Common myeloid progenitor, CD34-positive (primary cell): ENCODE data around the gene MAGI2.

ENCODE experiments used
- CTCF ChIA-PET: fragments of 350-600 bp; sonication (Branson Sonifier 250); formaldehyde crosslinking; loops from one replicate; lab custom pipeline; 2021; ENCODE audit warnings: antibody characterized with exemption; lab: Charles Lee
- POLR2A ChIA-PET: fragments of 350-600 bp; sonication (Branson Sonifier 250); formaldehyde crosslinking; loops from one replicate; lab custom pipeline; 2021; ENCODE audit warnings: antibody characterized with exemption; lab: Charles Lee
- DNase-seq, 3 donors: peaks; one replicate each; pipeline versions ENCODE4 v3.0.0 to v3.0.0-alpha.2; 2013
- H3K27ac ChIP-seq, 2 experiments: 1 replicate in 1 of 2; 2 replicates in 1 of 2; pipeline ENCODE4 v1.7.0; 2013; ENCODE audit warnings: inconsistent platforms in 2 of 2, low read length in 2 of 2, mild to moderate bottlenecking in 2 of 2, low read depth in 1 of 2, moderate library complexity in 1 of 2; ENCODE audit not compliant: severe bottlenecking in 2 of 2, insufficient read depth in 1 of 2, poor library complexity in 1 of 2
- H3K27me3 ChIP-seq, 5 experiments: replicated peaks in 2 of 5; 1 replicate in 3 of 5; 2 replicates in 2 of 5; pipeline versions ENCODE4 v1.6.1 to v1.7.0; 2013; ENCODE audit warnings: low read length in 4 of 5, mild to moderate bottlenecking in 2 of 5, moderate library complexity in 2 of 5, inconsistent platforms in 1 of 5; ENCODE audit not compliant: insufficient read depth in 5 of 5, control insufficient read depth in 4 of 5
- H3K36me3 ChIP-seq, 4 experiments: 1 replicate in 2 of 4; 2 replicates in 2 of 4; pipeline versions ENCODE4 v1.6.1 to v1.7.0; 2013; ENCODE audit warnings: low read length in 3 of 4, control low read depth in 1 of 4, mild to moderate bottlenecking in 1 of 4; ENCODE audit not compliant: control insufficient read depth in 4 of 4, insufficient read depth in 4 of 4
- H3K4me1 ChIP-seq, 4 experiments: 1 replicate in 3 of 4; 2 replicates in 1 of 4; pipeline versions ENCODE4 v1.6.1 to v1.7.1; 2013; ENCODE audit warnings: low read length in 3 of 4, mild to moderate bottlenecking in 3 of 4, control low read depth in 1 of 4, inconsistent platforms in 1 of 4, moderate library complexity in 1 of 4; ENCODE audit not compliant: control insufficient read depth in 4 of 4, insufficient read depth in 4 of 4; ENCODE audit errors: control extremely low read depth in 1 of 4
- H3K4me3 ChIP-seq, 7 experiments: 1 replicate in 4 of 7; 2 replicates in 3 of 7; pipeline versions ENCODE4 v1.5.1 to v1.7.0; 2013; ENCODE audit warnings: mild to moderate bottlenecking in 7 of 7, low read length in 6 of 7, moderate library complexity in 6 of 7, inconsistent platforms in 2 of 7, low read depth in 2 of 7, control low read depth in 1 of 7; ENCODE audit not compliant: insufficient read depth in 4 of 7, control insufficient read depth in 1 of 7; ENCODE audit errors: extremely low read depth in 1 of 7
- H3K9me3 ChIP-seq, 5 experiments: 1 replicate in 4 of 5; 2 replicates in 1 of 5; pipeline versions ENCODE4 v1.6.1 to v1.7.1; 2013; ENCODE audit warnings: low read length in 4 of 5, mild to moderate bottlenecking in 2 of 5, inconsistent platforms in 1 of 5, low read depth in 1 of 5, moderate library complexity in 1 of 5; ENCODE audit not compliant: control insufficient read depth in 4 of 5, insufficient read depth in 2 of 5; ENCODE audit errors: control extremely low read depth in 1 of 5
- WGBS: methylation state at CpG from one replicate; pipeline ENCODE4 v1.1.5; 2013; ENCODE audit not compliant: insufficient coverage; 5-methylcytosine and 5-hydroxymethylcytosine counted together

Gene MAGI2

DNA sequence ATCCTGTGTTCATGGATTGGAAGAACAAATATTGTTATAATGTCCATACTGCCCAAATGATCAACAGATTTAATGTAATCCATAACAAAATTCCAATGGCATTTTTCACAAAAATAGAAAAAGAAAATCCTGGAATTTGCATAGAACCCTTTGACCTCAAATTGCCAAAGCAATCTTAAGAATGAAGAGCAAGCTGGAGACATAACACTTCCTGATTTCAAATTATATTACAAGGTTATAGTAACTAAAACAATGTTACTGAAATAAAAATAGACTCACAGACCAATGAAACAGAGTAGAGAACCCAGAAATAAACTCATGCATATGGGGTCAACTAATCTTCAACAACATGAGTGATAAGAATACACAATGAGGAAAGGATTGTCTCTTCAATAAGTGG is 1352.4 kb downstream of the MAGI2 start:
- Histone ChIP-seq H3K4me3 (no peak overlapping the region), H3K4me1 (no peaks in the 10 kb centered on the region), H3K27ac (no peak overlapping the region), H3K36me3 (no peaks in the 10 kb centered on the region), H3K27me3 (no peaks in the 10 kb centered on the region), H3K9me3 (no peaks in the 10 kb centered on the region)
- POLR2A ChIA-PET = no interaction called here
- CTCF ChIA-PET = no interaction called here
- DNase-seq = no peak

- POLR2A ChIA-PET = no interaction called here
- DNase-seq = no peak
- H3K27ac ChIP-seq = no peak overlapping the region
- no peaks in the 10 kb centered on the region for H3K36me3 ChIP-seq
- CTCF ChIA-PET = no interaction called here
- no peaks in the 10 kb centered on the region for H3K4me1 ChIP-seq
- H3K27me3 ChIP-seq = no peaks in the 10 kb centered on the region
- no peaks in the 10 kb centered on the region for H3K9me3 ChIP-seq
- H3K4me3 ChIP-seq = no peak overlapping the region
- 50% methylated on average over 2 of the region's 3 CpGs for WGBS
Measured at GRCh38 chr7:78099715-78100394, 1353.6 kb downstream of the MAGI2 start.

DNA sequence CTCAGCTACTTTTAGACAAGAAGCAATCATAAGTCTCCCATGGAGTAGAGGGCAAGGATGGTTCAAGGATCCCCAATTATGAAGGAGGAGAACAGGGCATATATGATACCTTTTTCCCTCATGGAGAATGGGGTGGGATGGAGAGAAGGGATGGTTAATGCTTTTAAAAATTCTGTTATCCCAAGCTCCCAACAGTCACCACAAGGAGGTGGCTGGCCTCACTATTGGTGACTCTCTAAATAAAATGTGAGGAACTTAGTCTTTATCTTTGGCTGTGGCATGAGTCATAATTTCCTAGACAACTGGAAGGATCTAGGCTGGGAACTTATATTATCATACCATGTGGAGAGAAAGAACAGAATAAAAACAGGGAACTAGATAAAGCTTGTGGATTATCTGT is 1357.9 kb downstream of the MAGI2 start:
- H3K4me1 ChIP-seq = no peaks in the 10 kb centered on the region
- no peaks in the 10 kb centered on the region for H3K27me3 ChIP-seq
- CTCF ChIA-PET = no interaction called here
- POLR2A ChIA-PET = no interaction called here
- no peaks in the 10 kb centered on the region for H3K9me3 ChIP-seq
- no peak for DNase-seq
- no peak overlapping the region for H3K4me3 ChIP-seq
- no peaks in the 10 kb centered on the region for H3K36me3 ChIP-seq
- no peak overlapping the region for H3K27ac ChIP-seq

DNA sequence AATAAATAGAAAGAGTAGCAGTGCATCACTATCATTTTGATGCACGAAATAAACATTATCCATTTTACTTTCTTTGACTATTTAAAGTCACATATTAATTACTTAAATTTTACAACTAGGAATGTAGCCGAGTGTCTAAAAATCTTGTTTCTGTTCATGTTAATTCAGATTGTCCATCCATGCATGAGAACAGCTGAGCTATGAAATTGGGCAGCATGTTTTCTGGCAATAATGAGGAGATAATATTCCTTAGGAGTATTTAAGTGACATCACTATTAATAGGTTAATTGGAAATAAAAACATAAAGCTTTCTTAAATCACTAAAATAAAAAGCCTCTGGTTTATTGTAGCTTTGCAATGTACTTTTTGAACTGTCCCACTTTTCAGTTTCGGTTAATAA is 1361.1 kb downstream of the MAGI2 start:
- no peaks in the 10 kb centered on the region for H3K36me3 ChIP-seq
- H3K27ac ChIP-seq = no peak overlapping the region
- CTCF ChIA-PET = no interaction called here
- H3K27me3 ChIP-seq = peaks cover 0 to 6% (median 0%) of the 10 kb centered on the region in 5 experiments
- WGBS = 100% methylated on average over 2 of the region's 3 CpGs
- DNase-seq = no peak
- H3K4me3 ChIP-seq = no peak overlapping the region
- H3K4me1 ChIP-seq = no peaks in the 10 kb centered on the region
- POLR2A ChIA-PET = no interaction called here
- H3K9me3 ChIP-seq = no peaks in the 10 kb centered on the region

DNA sequence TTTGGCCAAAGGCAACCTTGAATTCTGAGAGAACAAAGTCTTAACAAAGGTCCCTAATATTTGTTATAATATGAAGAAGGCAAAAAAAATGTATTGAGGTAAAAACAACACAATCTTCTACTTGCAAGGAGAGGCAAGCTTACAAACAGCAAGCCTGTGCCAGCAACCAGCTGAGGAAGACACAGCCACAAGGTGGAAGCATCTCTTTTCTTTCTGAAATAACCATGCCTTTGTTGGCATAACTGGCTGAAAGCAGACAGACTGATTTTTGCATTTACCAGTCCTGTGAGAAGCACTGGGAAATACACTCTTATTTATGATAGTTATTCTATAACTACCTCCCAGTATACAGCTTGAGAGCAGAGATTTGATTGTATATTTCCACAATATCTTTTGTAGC is 1362.9 kb downstream of the MAGI2 start:
- H3K9me3 ChIP-seq = no peaks in the 10 kb centered on the region
- no peaks in the 10 kb centered on the region for H3K4me1 ChIP-seq
- H3K4me3 ChIP-seq = no peak overlapping the region
- ChIA-PET CTCF (interaction anchor here (0.7 kb wide), 1 partner anchor 11 kb away, joined by 3 read pairs; no protein-coding TSS in a partner anchor), POLR2A (no interaction called here)
- H3K36me3 ChIP-seq = no peaks in the 10 kb centered on the region
- H3K27me3 ChIP-seq = peaks cover 0 to 6% (median 0%) of the 10 kb centered on the region in 5 experiments
- DNase-seq = no peak
- no peak overlapping the region for H3K27ac ChIP-seq

DNA sequence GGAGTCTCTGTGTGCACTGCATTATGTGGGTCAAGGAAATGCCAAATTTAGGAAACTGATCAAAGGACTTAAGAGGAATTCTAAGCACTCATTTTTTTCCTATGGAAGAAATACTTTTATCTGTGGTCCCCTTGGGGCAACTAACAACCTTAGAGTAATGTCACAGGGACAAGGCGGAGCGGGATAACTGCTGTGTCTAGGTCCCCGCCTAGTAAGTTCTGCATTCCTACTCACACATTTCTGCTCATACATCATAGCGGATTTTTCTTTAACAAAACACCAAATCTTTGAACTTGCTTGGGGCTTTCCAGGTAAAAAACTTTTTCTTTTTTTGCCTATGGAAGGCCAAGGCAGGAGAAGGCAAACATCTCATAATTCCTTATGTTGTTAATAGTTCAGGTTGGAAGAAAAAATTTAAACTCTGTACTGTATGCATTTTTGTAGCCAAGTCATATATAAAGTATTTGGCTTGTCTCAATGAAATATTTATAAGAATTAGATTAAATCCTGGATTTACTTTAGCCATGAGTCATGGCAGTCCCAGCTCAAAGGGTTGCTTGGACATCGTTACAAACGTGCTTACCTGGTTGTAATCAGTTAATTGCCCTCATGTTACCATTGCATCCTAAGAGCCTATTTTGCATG is 1369.9 kb downstream of the MAGI2 start:
- H3K9me3 ChIP-seq = no peaks in the 10 kb centered on the region
- ChIA-PET CTCF (no interaction called here), POLR2A (no interaction called here)
- peaks cover 0 to 9% (median 0%) of the 10 kb centered on the region in 5 experiments for H3K27me3 ChIP-seq
- H3K36me3 ChIP-seq = no peaks in the 10 kb centered on the region
- 57% methylated on average over 5 of the region's 6 CpGs for WGBS
- no peak for DNase-seq
- H3K27ac ChIP-seq = no peak overlapping the region
- H3K4me1 ChIP-seq = no peaks in the 10 kb centered on the region
- H3K4me3 ChIP-seq = no peak overlapping the region

GRCh38 chr7:78082556-78082955 is 1370.9 kb downstream of the MAGI2 start:
- POLR2A ChIA-PET = no interaction called here
- CTCF ChIA-PET = no interaction called here
- Histone ChIP-seq H3K27me3 (peaks cover 0 to 9% (median 0%) of the 10 kb centered on the region in 5 experiments), H3K4me1 (no peaks in the 10 kb centered on the region), H3K27ac (no peak overlapping the region), H3K4me3 (no peak overlapping the region), H3K9me3 (no peaks in the 10 kb centered on the region), H3K36me3 (no peaks in the 10 kb centered on the region)
- no peak for DNase-seq
- 94% methylated on average over 5 of the region's 5 CpGs for WGBS
